ENCODE results near the gene KRTAP25-1.

KRTAP25-1 gene

GRCh38 chr21:30249936-30250335 lies 39.4 kb downstream of the KRTAP25-1 start:
- no peak for DNase-seq (ENCODE audit: low read depth, low spot score)

GRCh38 chr21:30248844-30249243 lies 40.5 kb downstream of the KRTAP25-1 start:
- no peak for DNase-seq (ENCODE audit: low read depth, low spot score)

- no peak for DNase-seq (ENCODE audit: low read depth, low spot score)
Measured at GRCh38 chr21:30245061-30245460, 44.3 kb downstream of the KRTAP25-1 start.

- no peak for DNase-seq (ENCODE audit: low read depth, low spot score)
Measured at GRCh38 chr21:30243691-30244090, 45.6 kb downstream of the KRTAP25-1 start.

GRCh38 chr21:30240661-30241060 lies 48.7 kb downstream of the KRTAP25-1 start:
- DNase-seq (ENCODE audit: low read depth, low spot score), result no peak

Measured in iPS DF 19.7 (cell line).